Kidney (tissue), 14 donors: Measurements from ENCODE around the gene CKS1B. TPM values are rescaled to one million over a fixed set of nuclear protein-coding genes. Genes with fewer than 3 reads are reported as not detected.

Experiments used
- DNase-seq, 5 donors: peaks; one replicate each; pipeline ENCODE4 v3.0.0-alpha.2; 2013 to 2020
- FAIRE-seq: peaks from 2 replicates; lab custom pipeline; 2012; peaks lifted over from hg19 to GRCh38; lab: Jason Lieb, UNC
- H3K27ac ChIP-seq, 2 donors: one replicate each; pipeline ENCODE4 v1.7.0; 2013; ENCODE audit warnings: low read depth in 2 of 2, low read length in 2 of 2, inconsistent platforms in 1 of 2
- H3K27me3 ChIP-seq: one replicate; pipeline ENCODE4 v1.7.1; 2013; ENCODE audit warnings: low read length, inconsistent platforms; ENCODE audit not compliant: control insufficient read depth, insufficient read depth
- H3K36me3 ChIP-seq, 3 donors: one replicate each; pipeline versions ENCODE4 v1.7.0 to v1.7.1; 2013; ENCODE audit warnings: low read length in 3 of 3, control low read depth in 1 of 3, inconsistent platforms in 1 of 3; ENCODE audit not compliant: insufficient read depth in 3 of 3, control insufficient read depth in 2 of 3
- H3K4me1 ChIP-seq, 3 donors: one replicate each; pipeline versions ENCODE4 v1.7.0 to v1.7.1; 2013; ENCODE audit warnings: low read length in 3 of 3, inconsistent platforms in 1 of 3, low read depth in 1 of 3; ENCODE audit not compliant: control insufficient read depth in 2 of 3, insufficient read depth in 2 of 3
- H3K4me3 ChIP-seq, 3 donors: one replicate each; pipeline versions ENCODE4 v1.7.0 to v1.8.1; 2013; ENCODE audit warnings: low read length in 3 of 3, control low read depth in 1 of 3, inconsistent platforms in 1 of 3
- H3K9ac ChIP-seq, 3 donors: one replicate each; pipeline versions ENCODE4 v1.7.0 to v1.7.1; 2013; ENCODE audit warnings: low read length in 3 of 3, control low read depth in 1 of 3, inconsistent platforms in 1 of 3
- H3K9me3 ChIP-seq, 3 donors: one replicate each; pipeline versions ENCODE4 v1.7.0 to v1.7.1; 2013; ENCODE audit warnings: low read length in 3 of 3, control low read depth in 1 of 3, inconsistent platforms in 1 of 3; ENCODE audit not compliant: control insufficient read depth in 2 of 3, insufficient read depth in 1 of 3
- intact Hi-C: fragments of 100-400 bp; cut with DNase I; formaldehyde crosslinking; loops from one replicate; pipeline ENCODE4 v1.11.1; 2022
- polyA plus RNA-seq: library from polyadenylated mRNA; stranded (reverse); fragments of 350-450 nt; fragmentation: Illumina TruSeq; extraction: RNeasy Lipid Tissue Mini Kit (QIAGEN cat#74804); gene quantifications from one replicate; pipeline ENCODE4 v1.2.3, GENCODE V29; 2014; ENCODE audit warnings: low read depth, low replicate concordance; ENCODE audit not compliant: insufficient read depth
- total RNA-seq: library from RNA; stranded (reverse); fragmentation: NEBNext Ultra II Directional; extraction: Animal tissue kit (Norgen Biotek cat#: 25700); gene quantifications from one replicate; pipeline ENCODE4 v1.2.1, GENCODE V29; 2021
- TF ChIP-seq, protein P1 (sequence below): IDR thresholded peaks from 3 replicates; pipeline ENCODE4 v1.5.1; 2012; ENCODE audit warnings: mild to moderate bottlenecking, moderate library complexity, borderline replicate concordance; ENCODE audit not compliant: insufficient read depth; ENCODE audit errors: extremely low read depth
- donor health status: control.
- donor health status: control.
- donor health status: control.
- donor health status: control.
- donor health status: control.
- donor health status: DM: yes; HTN: yes; CAD: no.
- donor health status: Normal renal cell carcinoma (clear cell type).

CKS1B gene
- total and polyA plus RNA-seq, 2 donors from 2014 or later: 23.1 to 43.1 TPM

- DNase-seq (peak in 1 of 5 donors; percentile 49), FAIRE-seq (no peak)
- Histone ChIP-seq H3K9me3 (no peaks in the 10 kb centered on the region), H3K27ac (no peak overlapping the region), H3K4me3 (no peak overlapping the region), H3K9ac (no peak overlapping the region), H3K4me1 (peaks cover 0 to 34% (median 20%) of the 10 kb centered on the region in 3 donors), H3K27me3 (no peaks in the 10 kb centered on the region), H3K36me3 (peaks cover 0 to under 1% (median 0%) of the 10 kb centered on the region in 3 donors)
- intact Hi-C loops: no loop called here
- TF ChIP-seq, protein P1, sequence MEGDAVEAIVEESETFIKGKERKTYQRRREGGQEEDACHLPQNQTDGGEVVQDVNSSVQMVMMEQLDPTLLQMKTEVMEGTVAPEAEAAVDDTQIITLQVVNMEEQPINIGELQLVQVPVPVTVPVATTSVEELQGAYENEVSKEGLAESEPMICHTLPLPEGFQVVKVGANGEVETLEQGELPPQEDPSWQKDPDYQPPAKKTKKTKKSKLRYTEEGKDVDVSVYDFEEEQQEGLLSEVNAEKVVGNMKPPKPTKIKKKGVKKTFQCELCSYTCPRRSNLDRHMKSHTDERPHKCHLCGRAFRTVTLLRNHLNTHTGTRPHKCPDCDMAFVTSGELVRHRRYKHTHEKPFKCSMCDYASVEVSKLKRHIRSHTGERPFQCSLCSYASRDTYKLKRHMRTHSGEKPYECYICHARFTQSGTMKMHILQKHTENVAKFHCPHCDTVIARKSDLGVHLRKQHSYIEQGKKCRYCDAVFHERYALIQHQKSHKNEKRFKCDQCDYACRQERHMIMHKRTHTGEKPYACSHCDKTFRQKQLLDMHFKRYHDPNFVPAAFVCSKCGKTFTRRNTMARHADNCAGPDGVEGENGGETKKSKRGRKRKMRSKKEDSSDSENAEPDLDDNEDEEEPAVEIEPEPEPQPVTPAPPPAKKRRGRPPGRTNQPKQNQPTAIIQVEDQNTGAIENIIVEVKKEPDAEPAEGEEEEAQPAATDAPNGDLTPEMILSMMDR: no peak
Observed at GRCh38 chr1:154940651-154941194, 33.8 kb upstream of the CKS1B start.

DNA sequence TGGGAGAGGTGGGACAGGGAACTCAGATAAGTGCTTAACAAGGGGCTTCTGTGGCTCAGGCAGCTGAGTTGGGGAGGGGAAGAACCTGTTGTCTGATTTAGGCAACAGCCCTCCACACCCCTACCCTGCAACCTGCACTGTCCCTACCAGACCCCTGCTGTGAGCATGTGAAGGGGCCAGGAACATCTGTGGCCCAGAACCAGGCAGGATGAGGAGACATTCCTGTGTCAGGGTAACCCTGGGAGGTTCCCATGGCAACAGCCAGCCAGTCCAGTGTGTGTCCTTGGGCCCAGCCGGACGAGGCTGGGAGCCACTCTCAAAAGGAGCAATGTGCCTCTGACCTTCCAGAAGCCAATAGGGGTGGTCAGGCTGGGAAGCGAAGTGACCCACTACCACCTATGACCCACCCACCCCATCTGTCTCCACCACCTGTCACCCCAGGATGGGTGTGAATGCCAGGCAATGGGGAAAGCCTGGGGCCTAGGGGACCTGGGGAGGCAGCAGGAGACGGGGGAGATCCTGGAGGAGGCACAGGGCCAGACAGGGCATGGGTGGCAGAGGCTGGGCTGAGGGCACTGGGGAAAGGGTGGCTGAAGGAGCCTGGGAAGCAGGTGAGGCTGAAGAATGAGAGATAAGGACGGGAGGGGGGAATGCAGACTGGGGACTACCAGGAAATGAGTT lies 33.0 kb upstream of the CKS1B start:
- H3K4me3 ChIP-seq: no peak overlapping the region
- peak overlapping the region; percentile 63 to 75 for H3K27ac ChIP-seq
- FAIRE-seq (no peak), DNase-seq (peak in 4 of 5 donors; percentile 42 to 64 (median 50))
- no peaks in the 10 kb centered on the region for H3K9me3 ChIP-seq
- H3K27me3 ChIP-seq: no peaks in the 10 kb centered on the region
- TF ChIP-seq, protein P1: no peak
- H3K4me1 ChIP-seq: peaks cover 0 to 29% (median 20%) of the 10 kb centered on the region in 3 donors
- H3K9ac ChIP-seq: peak overlapping the region in 1 of 3 donors; percentile 38
- peaks cover 0 to 6% (median 2%) of the 10 kb centered on the region in 3 donors for H3K36me3 ChIP-seq
- intact Hi-C loops: no loop called here

DNA sequence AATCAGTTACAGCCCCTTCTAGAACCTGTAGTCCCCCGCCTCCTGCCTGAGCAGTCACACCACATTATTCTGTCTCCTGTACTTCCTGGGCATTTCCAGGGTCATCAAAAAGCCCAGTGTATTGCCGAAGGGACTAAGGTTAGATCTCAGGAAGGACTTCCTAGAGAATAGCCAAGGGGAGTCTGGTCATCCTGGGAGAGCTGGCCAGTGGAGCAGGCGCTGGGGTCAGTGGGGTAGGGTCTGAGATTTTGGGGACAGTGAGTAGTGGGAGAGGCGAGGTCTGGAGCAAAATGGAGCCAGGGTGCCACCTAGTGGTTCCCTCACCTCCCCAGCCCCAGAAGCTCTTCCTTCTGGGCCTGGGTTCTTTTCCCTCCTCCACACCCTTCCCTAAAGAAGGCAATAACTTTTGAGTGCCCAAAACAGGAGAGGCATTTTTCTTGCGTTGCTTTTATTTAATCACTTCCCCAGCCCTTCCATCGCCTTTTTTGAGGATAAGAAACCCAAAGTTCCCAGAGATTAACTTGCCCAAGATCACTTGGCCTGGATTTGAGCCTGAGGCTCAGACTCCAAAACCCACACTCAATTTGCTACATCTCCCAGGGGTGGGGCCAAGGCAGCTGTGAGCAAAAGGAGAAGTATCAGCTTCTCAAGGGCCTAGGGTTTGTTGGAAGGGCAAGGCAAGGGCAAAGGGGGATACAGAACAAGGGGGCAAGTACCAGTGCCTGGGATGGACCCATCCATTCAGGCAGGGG lies 30.7 kb upstream of the CKS1B start:
- Histone ChIP-seq H3K27me3 (no peaks in the 10 kb centered on the region), H3K36me3 (peaks cover 0 to 14% (median 5%) of the 10 kb centered on the region in 3 donors), H3K4me1 (peaks cover 0 to 24% (median 11%) of the 10 kb centered on the region in 3 donors), H3K9ac (peak overlapping the region in 1 of 3 donors; percentile 6), H3K4me3 (no peak overlapping the region), H3K9me3 (no peaks in the 10 kb centered on the region), H3K27ac (peak overlapping the region in 1 of 2 donors; percentile 45)
- TF ChIP-seq, protein P1: peak; percentile 53
- DNase-seq (peak in 3 of 5 donors; percentile 29 to 54 (median 40)), FAIRE-seq (no peak)
- intact Hi-C loops: no loop called here
